RPMI7951 (cell line): Measurements from ENCODE around the gene SEPTIN5. TPM values are rescaled to one million over a fixed set of nuclear protein-coding genes. Genes with fewer than 3 reads are reported as not detected.
A peak's percentile ranks its signal among the peaks of the same experiment; 100 is the strongest.

ENCODE experiments used
- DNase-seq: peaks from one replicate; pipeline ENCODE4 v3.0.0-alpha.2; 2012; ENCODE audit warnings: low read depth
- total RNA-seq: library from RNA; depleted of rRNA; stranded (reverse); fragments of >200 nt; shearing (Covaris generic); gene quantifications from 2 replicates; pipeline ENCODE4 v1.2.3, GENCODE V29; 2014

The SEPTIN5 gene
- total RNA-seq, 1 experiment from 2014 or later = 8.2 TPM

DNA sequence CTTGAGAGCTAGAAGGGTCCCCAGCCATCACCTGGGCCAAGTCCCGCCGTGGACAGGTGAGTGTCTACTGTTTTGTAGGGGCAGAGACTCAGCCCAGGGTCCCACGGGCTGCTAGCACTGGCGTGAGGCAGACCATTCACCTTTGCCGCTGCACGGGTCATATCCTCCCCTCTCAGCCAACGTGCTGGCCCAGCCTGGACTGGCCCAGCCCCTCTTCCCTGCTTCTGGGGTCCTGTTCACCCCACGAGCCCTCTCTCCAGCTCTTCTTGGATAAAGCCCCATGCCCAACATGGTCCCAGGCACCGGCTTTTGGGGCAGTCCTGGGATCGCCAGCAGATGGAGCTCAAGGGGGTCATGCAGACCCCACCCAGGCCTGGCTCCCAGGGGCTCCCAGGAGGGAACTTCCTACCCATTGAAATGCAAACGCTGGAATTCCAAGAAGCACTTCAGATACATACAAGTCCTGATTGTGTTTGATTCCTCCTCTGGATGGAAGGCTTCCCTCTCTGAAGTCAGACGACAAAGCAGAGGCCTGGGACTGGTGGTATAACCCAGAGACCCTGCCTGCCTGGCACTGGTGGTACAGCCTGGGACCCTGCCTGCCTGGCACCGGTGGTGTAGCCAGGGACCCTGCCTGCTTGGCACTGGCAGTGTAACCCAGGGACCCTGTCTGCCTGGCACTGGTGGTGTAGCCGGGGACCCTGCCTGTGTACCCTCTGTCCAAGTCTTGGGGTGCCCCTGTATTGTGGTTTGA is 8.9 kb upstream of the SEPTIN5 start:
- DNase-seq = no peak

DNA sequence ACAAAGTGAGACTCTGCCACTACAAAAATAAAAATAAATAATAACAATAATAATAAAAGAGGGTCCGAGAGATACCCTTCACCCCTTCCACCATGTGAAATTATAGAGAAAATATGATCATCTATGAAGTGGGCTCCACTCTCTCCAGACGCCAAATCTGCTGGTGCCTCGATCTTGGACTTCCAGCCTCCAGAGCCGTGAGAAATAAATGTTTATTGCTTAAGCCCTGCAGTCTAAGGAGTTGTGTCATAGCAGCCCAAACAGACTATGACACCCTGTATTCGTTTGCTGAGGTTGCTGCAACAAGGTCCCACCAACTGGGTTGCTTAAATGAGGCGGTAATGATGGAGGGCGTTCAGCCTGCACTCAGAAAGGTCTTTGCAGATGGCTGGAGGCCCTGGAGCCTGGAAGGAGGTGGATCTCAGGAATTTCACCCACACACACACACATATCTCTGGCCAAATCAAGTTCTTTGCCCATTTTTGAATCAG is 7.6 kb upstream of the SEPTIN5 start:
- DNase-seq = no peak

DNA sequence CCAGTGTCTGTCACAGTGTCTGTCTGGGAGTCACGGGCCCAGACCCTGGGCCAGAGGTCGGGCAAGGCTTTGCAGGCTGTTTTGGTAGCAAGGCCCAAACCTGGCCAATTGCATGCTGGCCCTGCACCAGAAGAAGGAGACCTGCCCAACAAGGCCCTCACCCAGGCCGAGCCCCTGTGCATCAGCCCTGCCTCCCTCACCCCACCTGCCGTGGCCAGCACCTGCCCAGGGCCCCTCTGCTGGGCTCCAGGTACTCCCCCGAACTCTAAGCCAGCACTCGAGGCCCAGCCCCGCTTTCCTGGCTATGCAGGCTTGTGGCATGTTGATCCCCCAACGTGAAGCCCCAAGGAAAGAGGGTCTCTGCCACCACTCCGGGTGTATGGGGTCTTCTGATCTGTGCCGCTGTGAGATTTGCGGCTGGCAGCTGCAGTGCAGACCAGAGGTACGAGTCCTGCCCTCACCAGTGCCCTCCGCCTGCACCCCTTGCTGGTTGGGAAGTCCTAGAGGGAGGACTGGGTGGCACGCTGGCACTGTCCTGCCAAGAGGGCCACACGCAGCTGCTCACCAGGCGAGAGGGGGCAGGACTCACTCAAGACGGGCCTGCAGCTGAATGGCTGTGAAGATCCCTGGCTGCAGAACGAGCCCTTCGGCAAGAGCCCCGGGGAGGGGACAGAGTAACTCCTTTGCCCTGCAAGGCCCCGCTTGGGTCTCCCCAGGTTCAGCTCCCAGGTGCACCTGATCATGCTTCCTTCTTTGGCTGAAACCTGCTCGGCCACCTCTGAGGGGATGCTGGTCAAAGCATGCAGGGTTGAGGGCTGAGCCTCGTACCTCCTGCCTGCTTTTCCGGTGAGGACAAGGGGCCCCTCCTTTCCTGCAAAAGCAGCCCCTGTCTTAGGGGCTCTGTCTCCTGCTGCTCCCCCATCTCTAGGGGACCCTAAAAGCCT is 6.7 kb upstream of the SEPTIN5 start:
- no peak for DNase-seq

DNA sequence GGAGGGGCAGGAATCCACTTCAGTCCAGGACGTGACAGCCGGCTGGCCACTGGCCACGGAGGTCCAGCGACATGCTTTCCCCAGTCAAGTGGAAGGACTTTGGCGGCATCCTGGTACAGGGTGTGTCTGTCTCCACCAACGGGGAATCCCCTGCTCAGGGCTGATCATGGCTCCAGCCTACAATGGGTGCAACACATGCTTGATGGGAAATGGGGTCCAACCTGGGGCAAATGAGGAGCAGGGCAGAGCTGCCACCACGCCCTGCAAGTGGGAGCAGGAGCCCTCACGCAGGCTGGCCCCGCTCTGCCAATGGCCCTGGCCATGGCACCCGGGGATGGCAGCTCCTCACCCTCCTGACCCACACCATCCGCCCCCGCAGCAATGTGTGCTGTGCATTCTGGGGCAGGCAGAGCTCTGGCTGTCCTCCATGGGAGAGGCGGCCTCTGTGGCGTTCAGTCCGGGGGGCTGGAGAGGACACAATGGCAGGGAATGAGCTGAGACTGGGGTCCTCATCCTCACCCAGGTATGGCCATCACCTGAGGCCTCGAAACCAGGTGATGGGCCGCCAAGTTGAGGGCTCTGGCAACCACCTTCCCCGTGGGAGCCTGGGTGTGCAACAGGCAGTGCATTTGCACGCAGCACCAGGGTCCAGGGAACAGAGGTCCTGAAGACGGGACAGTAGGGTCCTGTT is 5.8 kb upstream of the SEPTIN5 start:
- DNase-seq = no peak

DNA sequence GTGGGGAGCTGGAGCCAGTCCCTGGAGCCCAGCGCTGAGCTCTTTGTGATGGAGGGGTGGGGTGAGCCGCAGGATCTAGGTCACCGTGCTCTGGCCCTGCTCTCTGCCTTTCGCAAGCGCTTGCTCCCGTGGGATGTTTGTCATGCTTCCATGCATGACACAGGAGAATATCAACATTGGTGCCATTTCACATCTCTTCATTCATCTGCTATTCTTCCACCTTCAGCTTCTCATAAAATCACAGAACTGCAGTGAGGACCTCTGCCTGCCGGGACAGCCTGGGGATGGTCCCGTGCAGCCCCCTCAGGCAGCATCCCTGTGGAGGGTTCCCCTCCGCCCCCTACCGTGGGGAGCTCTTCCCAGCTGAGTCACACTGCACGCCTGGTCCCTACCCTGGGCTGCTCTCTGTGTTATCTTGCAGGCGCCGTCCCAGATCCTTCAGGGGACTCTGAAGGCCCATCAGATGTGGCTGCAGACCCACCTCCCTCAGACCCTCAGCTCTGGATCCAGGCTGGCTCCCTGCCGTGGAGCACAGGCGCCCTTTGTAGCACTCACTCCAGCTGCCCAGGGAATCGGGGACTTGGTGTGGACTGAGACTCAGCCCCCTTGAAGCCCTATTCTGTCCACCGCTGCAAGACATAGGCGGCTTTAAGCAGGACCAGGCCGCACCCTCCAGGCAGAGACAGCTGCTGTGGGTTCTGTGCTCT is 5.1 kb upstream of the SEPTIN5 start:
- no peak for DNase-seq

DNA sequence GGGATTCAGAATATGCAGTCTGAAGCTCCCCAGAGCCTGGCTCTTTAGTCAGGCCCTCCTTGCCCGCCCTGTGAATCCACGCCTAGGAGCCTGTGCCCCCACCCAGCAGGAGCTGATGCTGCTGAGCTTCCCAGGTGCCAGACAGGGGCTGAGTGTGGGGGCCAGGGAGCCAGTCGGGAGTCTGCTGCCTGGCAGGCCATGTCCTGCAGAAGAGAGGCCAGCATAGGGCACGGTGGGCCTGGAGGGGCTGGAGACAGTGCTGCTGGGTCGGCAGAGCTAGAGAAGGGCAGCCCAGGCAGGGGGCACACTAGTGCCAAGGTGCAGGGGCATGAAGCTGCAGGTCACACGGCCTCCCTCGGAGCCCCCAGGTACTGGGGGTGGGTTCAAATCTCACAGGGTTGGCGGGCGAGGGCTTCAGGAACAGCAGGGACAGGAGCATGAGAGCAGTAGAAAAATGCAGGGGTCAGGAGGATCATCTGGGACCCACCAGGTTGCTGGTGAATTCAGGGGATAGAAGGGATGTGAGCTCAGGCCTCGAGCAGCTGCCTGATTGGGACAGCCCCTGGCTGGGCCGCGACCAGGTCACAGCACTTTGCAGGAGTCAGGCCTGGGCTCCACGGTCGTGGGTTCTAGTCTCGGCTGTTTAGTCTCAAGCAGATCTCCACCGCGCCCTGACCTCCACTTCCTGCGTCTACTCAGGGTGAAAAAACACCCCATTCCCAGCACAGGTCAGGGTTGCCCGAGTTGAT is 4.1 kb upstream of the SEPTIN5 start:
- DNase-seq = no peak

DNA sequence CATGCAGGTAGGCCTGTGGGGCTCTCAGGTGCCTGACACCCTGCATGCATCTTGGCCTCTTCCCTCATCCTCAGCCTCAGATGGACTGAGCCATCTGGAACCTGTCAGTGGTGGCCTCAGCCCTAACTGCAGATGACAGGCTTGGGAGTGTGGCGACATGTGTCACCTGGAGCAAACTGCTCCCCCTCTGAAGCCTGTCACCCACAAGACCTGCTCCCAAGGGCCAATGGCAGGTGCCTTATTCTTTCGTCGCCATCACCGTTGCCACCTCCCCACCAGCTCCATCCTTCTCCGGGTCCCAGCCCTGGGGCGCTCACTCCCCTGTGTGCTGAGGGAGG is 3.6 kb upstream of the SEPTIN5 start:
- DNase-seq = no peak

DNA sequence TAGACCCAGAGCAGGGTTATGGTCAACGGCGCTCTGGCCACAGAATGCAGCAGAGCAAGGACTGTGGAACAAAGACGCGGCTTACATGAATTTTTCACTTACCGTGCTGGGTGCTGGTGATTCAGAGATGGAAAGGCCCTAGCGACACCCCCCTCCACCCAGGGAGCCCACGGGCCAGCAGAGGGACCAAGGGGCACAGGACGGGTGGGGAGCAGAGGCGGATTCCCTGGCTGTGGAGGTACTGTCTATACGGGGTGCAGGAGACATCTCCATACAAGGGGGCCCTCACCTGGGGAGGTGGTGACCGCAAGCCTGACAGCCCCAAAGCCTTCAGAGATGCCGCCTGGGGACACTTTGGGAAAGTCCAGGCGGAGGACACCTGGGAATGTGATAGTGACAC is 1.1 kb upstream of the SEPTIN5 start:
- no peak for DNase-seq

DNA sequence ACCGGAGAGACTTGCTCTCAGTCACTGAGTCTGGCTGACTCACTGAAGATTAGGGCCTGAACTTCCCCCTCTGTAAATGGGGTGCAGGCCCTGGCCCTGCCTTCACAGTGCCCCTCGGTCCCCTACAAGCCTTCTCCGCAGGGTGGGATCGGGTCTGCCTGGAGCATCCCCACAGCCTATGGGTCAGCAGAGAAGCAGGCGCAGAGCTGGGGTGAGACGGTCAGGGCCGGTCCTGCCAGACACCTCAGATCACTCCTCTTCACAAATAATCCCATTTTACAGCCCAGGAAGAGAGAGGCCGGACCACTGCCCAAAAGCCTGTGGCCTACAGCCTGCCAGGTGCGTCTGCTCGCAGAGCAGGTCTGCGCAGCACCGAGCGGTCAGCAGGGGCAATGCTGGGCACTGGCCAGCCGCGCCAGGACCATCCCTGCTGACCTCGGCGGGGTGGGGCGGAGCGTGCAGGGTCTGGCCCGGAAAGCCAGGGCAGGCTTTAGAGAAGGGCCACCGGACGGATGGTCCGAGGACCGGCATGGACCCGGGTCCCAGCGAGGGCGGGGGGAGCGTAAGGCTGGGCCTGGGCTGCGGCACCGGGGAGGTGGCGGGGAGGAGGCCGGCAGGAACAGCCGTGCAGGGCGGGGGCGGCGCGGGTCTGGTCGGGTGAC is 522 bp upstream of the SEPTIN5 start:
- no peak for DNase-seq

DNA sequence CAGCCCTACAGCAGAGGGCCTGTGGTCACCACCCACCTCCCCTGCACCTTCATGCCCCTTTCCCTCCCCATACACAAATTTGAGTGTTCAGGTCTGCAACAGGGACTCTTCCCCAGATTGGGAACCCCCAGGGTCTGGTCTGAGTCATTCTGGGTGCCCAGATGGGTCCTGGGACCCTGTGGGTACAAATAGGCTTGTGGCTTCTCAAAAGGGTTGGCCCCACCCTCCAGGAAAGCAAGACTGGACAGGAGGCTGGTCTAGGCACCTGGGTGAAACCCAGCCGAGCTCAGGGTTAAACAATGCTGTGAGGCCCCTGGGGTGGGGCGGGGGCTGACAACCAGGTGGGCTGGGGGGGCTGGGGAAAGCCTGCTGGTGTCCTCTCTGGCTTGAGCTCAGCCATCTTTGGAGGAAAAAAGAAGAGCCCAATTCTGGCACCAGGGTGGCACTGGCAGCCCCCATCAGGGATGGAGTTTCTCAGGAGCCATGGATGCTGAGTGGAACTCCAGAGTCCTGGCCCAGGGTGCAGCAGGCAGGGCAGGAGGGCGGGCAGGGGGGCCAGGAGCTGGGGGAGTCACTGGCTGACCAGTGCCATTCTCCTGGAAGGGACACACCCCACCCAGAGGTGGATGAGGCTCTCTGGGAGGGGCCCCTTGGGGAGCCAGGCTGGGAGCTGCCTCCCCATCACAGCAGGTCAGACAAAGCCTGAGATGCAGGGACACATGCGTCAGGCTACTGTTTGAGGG is 1.1 kb downstream of the SEPTIN5 start:
- DNase-seq = no peak

DNA sequence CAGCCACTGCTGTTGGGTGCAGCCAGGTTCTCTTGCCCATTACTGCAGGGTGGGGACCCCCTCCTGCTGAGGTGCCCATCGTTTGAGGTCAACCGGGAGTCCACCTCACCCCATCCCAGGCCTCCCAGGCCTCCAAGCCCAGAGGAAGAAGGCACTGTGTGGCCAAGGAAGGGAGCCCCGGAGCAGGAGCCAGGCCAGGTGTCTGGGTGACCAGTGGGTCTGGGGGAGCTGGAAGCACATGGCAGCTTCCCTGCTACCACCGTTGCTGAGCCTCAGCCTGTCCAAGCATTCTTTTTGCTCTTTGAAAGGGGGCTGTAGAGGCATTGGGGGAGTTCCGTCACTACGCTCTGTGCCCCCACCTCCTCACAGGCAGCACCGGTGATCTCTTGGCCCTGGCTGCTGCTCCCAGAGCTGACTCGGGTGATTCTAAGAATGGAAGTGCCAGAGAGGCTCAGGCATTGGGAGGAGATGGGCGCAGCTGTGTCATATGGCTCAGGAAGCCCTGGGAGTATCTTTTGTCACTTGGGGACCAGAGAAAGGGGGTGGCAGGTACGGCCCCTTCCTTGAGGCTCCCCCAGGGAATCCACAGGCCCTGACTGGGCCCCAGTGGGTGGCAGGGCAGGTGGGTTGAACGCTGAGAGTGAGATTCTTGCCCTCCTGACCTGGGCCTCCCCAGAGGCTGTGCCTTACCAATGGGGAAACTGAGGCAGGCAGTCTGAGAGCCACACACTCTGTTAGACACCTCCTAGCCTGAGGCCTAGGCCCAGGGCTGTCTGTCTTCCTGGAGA is 1.9 kb downstream of the SEPTIN5 start:
- DNase-seq = no peak

DNA sequence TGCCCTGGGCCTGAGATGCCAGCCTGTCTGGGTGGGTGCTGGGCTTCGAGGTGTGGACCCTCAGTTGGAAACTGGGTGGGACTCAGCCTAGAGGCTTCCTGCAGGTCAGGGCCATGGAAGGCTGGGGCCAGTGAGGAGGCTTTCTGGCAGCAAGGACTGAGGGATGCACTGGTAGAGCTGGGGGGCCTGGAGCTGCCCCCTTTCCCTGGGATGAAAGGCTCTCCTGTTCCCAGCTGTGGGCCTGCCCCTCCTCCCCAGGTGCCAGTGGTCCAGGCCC is 2.5 kb downstream of the SEPTIN5 start:
- no peak for DNase-seq

DNA sequence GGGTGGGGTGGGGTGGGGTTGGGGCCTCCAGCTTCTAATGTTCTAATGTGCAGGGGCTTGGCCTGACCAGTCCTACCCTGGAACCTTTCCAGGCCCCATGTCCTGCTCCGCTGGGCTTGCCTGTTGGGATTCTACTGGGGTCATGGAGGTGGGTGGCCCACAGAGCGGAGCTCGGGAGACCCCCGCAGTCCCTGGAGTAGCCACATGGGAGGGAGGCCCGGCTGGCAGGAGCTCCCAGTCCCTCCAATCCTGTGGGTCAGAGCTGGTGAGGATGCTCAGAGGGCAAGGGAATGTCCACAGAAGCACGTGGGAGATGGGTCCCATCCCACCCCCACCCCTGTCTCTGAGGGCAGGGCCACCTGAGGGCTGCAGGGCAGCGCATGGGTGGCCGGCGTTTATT is 2.9 kb downstream of the SEPTIN5 start:
- no peak for DNase-seq

DNA sequence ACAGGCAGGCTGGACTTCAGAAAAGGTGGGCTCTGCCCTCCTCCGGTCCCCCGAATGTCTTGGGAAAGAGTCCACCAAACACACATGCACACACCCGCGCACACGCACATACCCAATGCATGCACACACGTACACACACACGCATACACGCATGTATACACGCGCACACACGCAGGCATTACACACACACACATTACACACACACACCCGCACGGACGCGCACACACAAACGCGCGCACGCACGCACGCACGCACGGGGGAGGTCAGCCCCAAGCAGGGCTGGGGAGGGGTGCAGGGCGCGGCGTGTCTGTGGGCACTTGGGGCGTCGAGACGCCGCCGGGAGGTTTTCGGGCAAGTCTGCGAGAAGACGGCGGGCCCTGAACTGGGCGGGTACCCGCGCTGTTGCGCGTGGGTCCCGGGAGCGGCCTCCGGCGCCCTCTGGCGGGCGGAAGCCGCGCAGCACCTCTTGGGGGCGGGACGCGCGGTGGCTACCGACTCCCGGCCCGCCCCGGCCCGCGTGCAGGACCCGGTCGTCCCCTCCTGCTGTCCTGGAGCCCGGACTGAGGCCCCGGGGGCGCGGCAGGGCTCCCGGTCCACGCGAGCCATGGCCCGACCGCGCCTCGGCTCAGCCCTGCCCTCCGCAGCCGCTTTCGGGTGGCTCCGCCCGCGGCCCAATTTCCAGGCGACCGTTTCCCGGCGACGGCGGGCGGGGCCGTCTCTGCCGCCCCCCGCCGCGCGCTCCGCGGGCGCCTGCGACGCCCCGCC is 3.6 kb downstream of the SEPTIN5 start:
- DNase-seq = peak; percentile 58

DNA sequence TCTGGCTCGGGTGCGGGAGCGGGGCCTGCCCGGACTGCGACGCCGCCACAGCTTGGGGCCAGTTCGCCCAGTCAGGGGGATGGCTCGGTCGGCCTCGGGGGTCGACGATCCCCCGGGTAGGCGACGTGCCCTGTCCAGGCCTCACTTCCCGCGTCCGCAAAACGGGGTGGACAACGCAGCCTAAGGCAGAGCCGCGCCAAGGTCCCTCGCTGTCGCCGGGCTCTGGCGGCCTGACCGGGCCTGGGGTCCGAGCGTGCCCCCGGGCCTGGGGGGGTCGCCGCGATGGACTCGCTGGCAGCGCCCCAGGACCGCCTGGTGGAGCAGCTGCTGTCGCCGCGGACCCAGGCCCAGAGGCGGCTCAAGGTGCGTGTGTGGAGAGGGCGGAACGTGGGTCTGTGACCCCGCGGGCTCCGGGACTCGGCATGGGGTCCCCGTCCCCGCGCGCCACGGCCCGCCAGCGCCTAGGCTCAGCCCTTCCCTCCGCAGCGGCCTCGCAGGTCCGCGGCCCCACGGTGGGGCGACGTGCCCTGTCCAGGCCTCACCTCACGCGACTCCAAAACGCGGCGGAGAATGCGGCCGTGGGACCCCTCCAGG is 4.2 kb downstream of the SEPTIN5 start:
- no peak for DNase-seq

DNA sequence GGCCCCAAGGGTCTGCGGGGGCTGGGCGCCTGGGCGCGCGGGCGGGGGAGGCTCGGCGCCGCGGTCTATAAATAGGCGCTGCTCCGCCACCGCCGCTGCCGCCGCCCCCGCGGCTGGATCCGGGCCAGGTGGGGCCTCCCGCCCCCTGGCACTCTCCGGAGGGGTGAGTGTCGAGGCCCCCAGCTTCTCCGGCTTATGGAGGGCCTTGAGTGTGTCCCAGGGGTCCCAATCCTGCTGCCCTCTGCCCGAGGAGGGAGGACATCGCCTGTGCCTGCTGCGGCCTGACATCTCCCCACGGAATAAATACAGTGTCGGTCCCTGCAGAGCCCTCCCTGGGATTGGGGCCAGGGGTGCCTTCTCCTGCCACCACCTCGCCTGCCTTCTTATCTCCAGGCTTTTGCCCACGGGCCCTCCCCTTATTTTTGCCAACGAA is 4.8 kb downstream of the SEPTIN5 start:
- no peak for DNase-seq

DNA sequence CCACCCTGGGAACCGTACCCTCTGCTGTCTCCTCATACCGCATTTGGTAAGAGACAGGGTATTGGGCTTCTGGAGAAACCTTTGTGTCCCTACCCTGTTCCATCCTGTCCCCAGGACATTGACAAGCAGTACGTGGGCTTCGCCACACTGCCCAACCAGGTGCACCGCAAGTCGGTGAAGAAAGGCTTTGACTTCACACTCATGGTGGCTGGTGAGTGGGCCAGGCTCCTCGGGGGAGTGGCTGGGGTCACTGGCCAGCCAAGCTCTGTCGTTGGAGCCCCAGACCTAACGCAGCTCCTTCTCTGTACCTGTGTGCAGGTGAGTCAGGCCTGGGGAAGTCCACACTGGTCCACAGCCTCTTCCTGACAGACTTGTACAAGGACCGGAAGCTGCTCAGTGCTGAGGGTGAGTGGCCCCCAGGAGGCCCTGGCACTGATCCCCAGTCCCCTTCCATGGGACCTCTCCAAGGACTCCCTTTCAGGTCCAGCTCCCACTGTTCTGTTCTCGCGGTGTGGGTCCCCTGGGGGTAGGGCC is 5.3 kb downstream of the SEPTIN5 start:
- DNase-seq = no peak
